Activated T-cell treated with anti-CD3 and anti-CD28 coated beads, Interleukin-2, amount 50 U/mL, for 48 hours (primary cell): ENCODE results near the gene SLC35D1.
"Not testable (repeated sequence)": the region's sequence is repeated elsewhere in the genome, so short reads cannot be mapped to it uniquely, and the experiment has no call there.

Experiments
- DNase-seq, 2 experiments: peaks; one replicate each; pipeline ENCODE4 v3.0.0-alpha.2; 2020

Gene SLC35D1

GRCh38 chr1:66982561-66983260 is 71.2 kb downstream of the SLC35D1 start:
- no peak for DNase-seq

DNA sequence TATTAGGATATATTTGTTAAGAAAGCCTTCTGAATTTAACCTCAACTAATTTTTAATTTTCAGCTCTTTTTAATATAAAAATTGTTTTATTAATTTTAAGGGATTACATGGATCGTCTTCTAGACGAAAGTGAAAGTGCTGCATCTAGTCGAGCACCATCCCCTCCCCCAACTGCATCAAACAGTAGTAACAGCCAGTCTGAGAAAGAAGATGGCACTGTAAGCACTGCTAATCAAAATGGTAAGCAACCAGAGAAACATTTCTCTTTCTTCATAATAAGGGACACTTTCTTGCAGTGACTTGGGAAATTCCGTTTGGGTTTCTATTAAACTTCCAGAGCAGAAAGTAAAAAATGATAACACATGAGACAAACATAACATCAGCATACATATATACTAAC is 72.3 kb downstream of the SLC35D1 start:
- DNase-seq: no peak

- DNase-seq: no peak
Observed at GRCh38 chr1:66980745-66981367, 73.1 kb downstream of the SLC35D1 start.

DNA sequence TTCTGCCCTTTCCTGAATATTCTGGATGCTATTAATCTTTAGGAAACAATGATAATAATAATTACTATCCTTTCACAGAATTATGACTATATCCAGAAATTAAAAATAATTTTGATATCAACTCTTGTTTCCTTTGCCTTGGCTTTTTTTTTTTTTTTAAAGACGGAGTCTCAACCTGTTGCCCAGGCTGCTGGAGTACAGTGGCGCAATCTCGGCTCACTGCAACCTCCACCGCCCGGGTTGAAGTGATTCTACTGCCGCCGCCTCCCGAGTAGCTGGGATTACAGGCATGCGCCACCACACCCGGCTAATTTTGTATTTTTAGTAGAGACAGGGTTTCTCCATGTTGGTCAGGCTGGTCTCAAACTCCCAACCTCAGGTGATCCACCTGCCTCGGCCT is 74.3 kb downstream of the SLC35D1 start:
- DNase-seq: not testable (repeated sequence)

DNA sequence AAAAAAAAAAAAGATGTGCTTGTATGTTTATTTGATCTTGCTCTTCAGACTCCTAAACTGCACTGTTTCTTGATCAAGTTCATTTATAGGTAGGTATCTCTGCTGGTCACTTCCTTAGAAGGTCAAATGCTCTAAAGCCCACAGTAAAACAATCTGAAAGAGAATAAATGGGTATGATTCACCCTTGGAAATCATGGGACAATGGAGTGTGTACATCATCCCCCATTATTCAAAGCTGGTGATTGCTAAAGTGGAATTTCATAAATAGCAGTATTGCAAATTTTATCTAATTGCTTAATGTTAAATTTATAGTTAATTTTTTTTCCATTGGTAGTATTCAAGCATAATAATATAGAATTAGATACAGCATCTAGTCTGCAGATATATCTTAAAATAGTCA is 75.7 kb downstream of the SLC35D1 start:
- no peak for DNase-seq

- DNase-seq: no peak
Observed at GRCh38 chr1:66968574-66968973, 85.4 kb downstream of the SLC35D1 start.

DNA sequence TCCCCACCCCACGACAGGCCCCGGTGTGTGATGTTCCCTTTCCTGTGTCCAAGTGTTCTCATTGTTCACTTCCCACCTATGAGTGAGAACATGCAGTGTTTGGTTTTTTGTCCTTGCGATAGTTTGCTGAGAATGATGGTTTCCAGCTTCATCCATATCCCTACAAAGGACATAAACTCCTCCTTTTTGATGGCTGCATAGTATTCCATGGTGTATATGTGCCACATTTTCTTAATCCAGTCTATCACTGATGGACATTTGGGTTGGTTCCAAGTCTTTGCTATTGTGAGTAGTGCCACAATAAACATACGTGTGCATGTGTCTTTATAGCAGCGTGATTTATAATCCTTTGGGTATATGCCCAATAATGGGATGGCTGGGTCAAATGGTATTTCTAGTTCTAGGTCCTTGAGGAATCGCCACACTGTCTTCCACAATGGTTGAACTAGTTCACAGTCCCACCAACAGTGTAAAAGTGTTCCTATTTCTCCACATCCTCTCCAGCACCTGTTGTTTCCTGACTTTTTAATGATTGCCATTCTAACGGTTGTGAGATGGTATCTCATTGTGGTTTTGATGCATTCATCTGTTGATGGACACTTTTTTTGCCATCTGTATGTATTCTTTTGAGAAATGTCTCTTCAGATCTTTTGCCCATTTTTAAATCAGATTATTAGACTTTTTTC is 87.6 kb downstream of the SLC35D1 start:
- not testable (repeated sequence) for DNase-seq

DNA sequence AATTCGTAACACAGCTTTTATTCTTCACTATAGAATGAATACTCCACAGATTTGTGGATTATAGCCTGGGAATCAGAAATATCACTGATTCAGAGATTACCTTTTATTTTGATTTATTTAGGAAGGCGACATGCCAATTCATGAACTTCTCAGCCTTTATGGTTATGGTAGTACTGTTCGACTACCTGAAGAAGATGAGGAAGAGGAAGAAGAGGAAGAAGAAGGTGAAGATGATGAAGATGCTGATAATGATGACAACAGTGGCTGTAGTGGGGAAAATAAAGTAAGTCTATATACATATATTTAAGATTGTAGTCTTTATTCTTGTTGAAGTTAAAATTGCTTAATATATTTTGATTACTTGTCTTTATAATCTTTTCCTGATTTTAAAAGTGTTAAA is 96.0 kb downstream of the SLC35D1 start:
- DNase-seq: no peak

DNA sequence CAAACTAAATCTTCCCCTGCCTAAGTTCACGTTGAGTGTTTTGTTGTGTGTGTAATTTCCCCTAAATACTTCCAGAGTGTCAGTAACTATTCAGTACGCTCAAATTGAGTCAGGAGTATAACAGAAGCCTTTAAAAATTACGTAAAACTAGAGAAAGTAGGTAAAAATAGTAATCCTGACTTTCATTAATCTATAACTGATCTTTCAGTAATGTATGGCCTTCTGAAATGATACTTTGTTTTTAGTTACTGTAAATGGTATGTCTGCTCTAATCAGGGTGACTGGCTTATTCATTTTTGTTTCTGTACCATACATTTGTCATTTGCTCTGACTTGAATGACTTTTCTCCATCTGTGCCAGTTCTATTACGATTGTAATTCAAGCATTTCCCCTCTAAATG is 99.7 kb downstream of the SLC35D1 start:
- no peak for DNase-seq

DNA sequence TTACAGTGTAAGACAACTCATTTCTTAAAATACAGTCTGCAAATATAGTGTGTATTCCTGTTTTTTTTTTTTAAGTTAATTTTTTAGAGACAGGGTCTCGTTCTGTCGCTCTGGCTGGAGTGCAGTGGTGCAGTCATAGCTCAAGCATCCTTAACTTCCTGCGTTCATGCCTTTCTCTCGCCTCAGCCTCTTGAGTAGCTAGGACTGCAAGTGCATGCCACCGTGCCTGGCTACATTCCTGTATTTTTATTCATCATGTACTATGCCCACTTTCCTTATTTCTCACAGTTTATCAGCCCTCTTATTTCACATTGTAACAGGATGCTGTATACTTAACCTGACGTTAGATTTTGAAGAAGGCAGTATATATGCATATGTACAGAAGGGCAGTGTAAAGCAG is 102.4 kb downstream of the SLC35D1 start:
- no peak for DNase-seq
